ENCODE data around the gene LRIG1.

The LRIG1 gene

GRCh38 chr3:66377800-66378199, 123.0 kb downstream of the LRIG1 start:
- no peak for DNase-seq (ENCODE audit: low read depth in 1 of 2, low spot score in 1 of 2)
- TF ChIP-seq POLR2AphosphoS5 (IDR thresholded peaks at IDR 0.05; ENCODE audit: low read depth): no peak
- Histone ChIP-seq H3K4me3 (replicated peaks; ENCODE audit: insufficient read depth, low read length) (no peak overlapping the region), H3K27me3 (ENCODE audit: insufficient read depth, poor library complexity, severe bottlenecking) (no peaks in the 10 kb centered on the region), H3K27ac (replicated peaks) (no peak overlapping the region)

- Histone ChIP-seq H3K4me3 (replicated peaks; ENCODE audit: insufficient read depth, low read length) (no peak overlapping the region), H3K27me3 (ENCODE audit: insufficient read depth, poor library complexity, severe bottlenecking) (no peaks in the 10 kb centered on the region), H3K27ac (replicated peaks) (no peak overlapping the region)
- TF ChIP-seq GABPA (IDR thresholded peaks at IDR 0.05; ENCODE audit: low read depth) (no peak), SPI1 (IDR thresholded peaks at IDR 0.05; ENCODE audit: borderline replicate concordance, low read depth) (no peak), REST (IDR thresholded peaks at IDR 0.05; ENCODE audit: insufficient replicate concordance, low read depth) (no peak), CTCF (IDR thresholded peaks at IDR 0.05; ENCODE audit: insufficient read depth, low read length) (no peak), POLR2AphosphoS5 (IDR thresholded peaks at IDR 0.05; ENCODE audit: low read depth) (no peak)
- no peak for DNase-seq (ENCODE audit: low read depth in 1 of 2, low spot score in 1 of 2)
Observed at GRCh38 chr3:66376568-66376967, 124.3 kb downstream of the LRIG1 start.

GRCh38 chr3:66372681-66373350, 128.0 kb downstream of the LRIG1 start:
- DNase-seq (ENCODE audit: low read depth in 1 of 2, low spot score in 1 of 2): no peak
- no peak for TF ChIP-seq POLR2AphosphoS5 (IDR thresholded peaks at IDR 0.05; ENCODE audit: low read depth)
- Histone ChIP-seq H3K27ac (replicated peaks) (no peak overlapping the region), H3K27me3 (ENCODE audit: insufficient read depth, poor library complexity, severe bottlenecking) (no peaks in the 10 kb centered on the region), H3K4me3 (replicated peaks; ENCODE audit: insufficient read depth, low read length) (no peak overlapping the region)

GRCh38 chr3:66371432-66371831, 129.4 kb downstream of the LRIG1 start:
- H3K27me3 ChIP-seq (ENCODE audit: insufficient read depth, poor library complexity, severe bottlenecking): no peaks in the 10 kb centered on the region
- TF ChIP-seq SPI1 (IDR thresholded peaks at IDR 0.05; ENCODE audit: borderline replicate concordance, low read depth): no peak
- no peak for TF ChIP-seq CTCF (IDR thresholded peaks at IDR 0.05; ENCODE audit: insufficient read depth, low read length)
- TF ChIP-seq POLR2AphosphoS5 (IDR thresholded peaks at IDR 0.05; ENCODE audit: low read depth): no peak
- no peak for TF ChIP-seq REST (IDR thresholded peaks at IDR 0.05; ENCODE audit: insufficient replicate concordance, low read depth)
- TF ChIP-seq GABPA (IDR thresholded peaks at IDR 0.05; ENCODE audit: low read depth): no peak
- H3K4me3 ChIP-seq (replicated peaks; ENCODE audit: insufficient read depth, low read length): no peak overlapping the region
- H3K27ac ChIP-seq (replicated peaks): no peak overlapping the region
- no peak for DNase-seq (ENCODE audit: low read depth in 1 of 2, low spot score in 1 of 2)

- H3K27ac ChIP-seq (replicated peaks): no peak overlapping the region
- TF ChIP-seq GABPA (IDR thresholded peaks at IDR 0.05; ENCODE audit: low read depth): no peak
- DNase-seq (ENCODE audit: low read depth in 1 of 2, low spot score in 1 of 2): no peak
- H3K27me3 ChIP-seq (ENCODE audit: insufficient read depth, poor library complexity, severe bottlenecking): no peaks in the 10 kb centered on the region
- H3K4me3 ChIP-seq (replicated peaks; ENCODE audit: insufficient read depth, low read length): no peak overlapping the region
Observed at GRCh38 chr3:66370179-66370578, 130.6 kb downstream of the LRIG1 start.
